Measurements from ENCODE around the gene BICD1. TPM values are rescaled to one million over a fixed set of nuclear protein-coding genes. Genes with fewer than 3 reads are reported as not detected.
"Not testable (repeated sequence)": the region's sequence is repeated elsewhere in the genome, so short reads cannot be mapped to it uniquely, and the experiment has no call there.

BICD1 gene
- total RNA-seq, 1 donor from 2014 or later = 7.7 TPM

DNA sequence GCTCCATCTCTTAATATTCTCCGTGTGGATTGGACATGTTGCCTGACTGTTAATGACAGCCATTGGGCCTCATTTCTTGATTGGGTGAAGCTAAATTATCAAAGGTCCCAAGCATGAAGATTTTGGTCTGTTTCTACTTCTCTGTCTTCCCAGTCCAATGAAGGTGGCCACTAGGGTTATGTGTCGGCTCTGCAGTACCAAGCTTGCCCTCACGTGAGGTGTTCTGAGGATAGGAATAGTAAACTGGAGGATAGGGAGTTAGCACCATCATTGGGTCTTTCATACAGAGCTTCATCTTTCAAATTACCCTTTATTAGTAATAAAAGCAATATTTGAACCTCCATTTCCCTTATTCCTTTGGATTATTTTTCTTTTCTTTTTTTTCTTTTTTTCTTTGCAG, 21.9 kb upstream of the BICD1 start:
- TF ChIP-seq, protein P1, sequence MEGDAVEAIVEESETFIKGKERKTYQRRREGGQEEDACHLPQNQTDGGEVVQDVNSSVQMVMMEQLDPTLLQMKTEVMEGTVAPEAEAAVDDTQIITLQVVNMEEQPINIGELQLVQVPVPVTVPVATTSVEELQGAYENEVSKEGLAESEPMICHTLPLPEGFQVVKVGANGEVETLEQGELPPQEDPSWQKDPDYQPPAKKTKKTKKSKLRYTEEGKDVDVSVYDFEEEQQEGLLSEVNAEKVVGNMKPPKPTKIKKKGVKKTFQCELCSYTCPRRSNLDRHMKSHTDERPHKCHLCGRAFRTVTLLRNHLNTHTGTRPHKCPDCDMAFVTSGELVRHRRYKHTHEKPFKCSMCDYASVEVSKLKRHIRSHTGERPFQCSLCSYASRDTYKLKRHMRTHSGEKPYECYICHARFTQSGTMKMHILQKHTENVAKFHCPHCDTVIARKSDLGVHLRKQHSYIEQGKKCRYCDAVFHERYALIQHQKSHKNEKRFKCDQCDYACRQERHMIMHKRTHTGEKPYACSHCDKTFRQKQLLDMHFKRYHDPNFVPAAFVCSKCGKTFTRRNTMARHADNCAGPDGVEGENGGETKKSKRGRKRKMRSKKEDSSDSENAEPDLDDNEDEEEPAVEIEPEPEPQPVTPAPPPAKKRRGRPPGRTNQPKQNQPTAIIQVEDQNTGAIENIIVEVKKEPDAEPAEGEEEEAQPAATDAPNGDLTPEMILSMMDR (conservative IDR thresholded peaks at IDR 0.05; ENCODE audit: low read depth, low read length) = no peak
- no peak for DNase-seq (ENCODE audit: low read depth)

DNA sequence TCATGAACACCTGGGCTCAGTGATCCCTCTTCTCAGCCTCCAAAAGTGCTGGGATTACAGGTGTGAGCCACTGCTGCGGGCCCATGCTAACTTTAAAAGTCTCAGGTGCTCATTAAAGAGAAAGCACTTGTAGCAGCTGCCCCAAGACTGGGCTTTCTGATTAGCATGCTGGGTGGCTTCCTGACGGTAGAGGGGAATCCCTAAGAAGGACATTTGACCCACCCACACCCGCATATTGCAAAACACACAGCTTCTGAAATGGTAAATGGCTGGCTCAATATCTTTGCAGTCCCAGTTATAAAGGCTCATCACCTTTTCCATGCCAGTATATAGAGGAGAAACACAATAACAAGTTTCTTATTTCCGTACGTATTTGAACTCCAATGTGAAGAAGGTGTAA, 19.3 kb upstream of the BICD1 start:
- no peak overlapping the region for H3K4me3 ChIP-seq (ENCODE audit: low read depth, low read length)
- TF ChIP-seq, protein P1 (conservative IDR thresholded peaks at IDR 0.05; ENCODE audit: low read depth, low read length) = no peak

More for the DNA sequence above, 21.9 kb upstream of the BICD1 start:
- H3K4me3 ChIP-seq (ENCODE audit: low read depth, low read length) = no peak overlapping the region

DNA sequence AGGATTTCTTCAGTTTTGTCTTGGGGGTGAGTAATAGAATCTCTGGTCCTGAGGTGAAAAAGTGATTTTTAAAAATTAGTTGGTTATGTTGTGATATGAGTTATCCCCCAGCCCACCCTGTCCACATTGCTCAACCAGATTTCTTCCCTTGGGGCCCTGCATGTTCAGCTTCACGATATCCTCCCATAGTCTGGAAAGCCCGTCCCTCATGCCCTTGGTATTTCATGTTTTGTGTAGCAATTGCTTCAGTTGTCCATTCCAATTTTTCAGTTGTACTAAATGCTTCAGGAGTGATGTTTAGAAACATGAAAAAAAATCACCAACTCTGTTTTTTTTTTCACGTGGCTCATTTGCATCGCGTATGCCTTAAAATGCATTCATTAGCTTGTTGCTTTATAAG, 17.5 kb upstream of the BICD1 start:
- TF ChIP-seq, protein P1 (conservative IDR thresholded peaks at IDR 0.05; ENCODE audit: low read depth, low read length) = no peak
- DNase-seq (ENCODE audit: low read depth) = no peak
- no peak overlapping the region for H3K4me3 ChIP-seq (ENCODE audit: low read depth, low read length)

More for the DNA sequence above, 19.3 kb upstream of the BICD1 start:
- DNase-seq (ENCODE audit: low read depth) = no peak

DNA sequence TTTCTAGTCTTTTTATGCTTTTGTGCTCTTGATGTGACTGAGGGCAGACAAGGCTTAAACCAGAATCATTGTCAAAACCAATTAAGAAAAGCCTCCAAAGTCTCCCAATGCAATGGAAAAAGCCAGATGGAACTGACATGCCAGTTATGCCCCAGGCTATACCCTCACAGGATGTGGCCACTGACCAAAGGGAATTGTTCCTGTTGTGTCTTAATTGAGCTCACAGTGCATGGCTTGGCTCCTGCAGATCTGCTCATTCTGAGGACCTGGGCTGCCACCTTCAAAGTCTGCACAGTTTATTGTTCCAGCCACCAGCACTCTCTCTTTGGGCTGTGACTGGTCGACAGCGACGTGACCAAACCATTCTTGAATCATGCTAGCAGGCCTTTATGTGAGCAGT, 17.1 kb upstream of the BICD1 start:
- no peak for DNase-seq (ENCODE audit: low read depth)
- TF ChIP-seq, protein P1 (conservative IDR thresholded peaks at IDR 0.05; ENCODE audit: low read depth, low read length) = no peak
- H3K4me3 ChIP-seq (ENCODE audit: low read depth, low read length) = no peak overlapping the region

DNA sequence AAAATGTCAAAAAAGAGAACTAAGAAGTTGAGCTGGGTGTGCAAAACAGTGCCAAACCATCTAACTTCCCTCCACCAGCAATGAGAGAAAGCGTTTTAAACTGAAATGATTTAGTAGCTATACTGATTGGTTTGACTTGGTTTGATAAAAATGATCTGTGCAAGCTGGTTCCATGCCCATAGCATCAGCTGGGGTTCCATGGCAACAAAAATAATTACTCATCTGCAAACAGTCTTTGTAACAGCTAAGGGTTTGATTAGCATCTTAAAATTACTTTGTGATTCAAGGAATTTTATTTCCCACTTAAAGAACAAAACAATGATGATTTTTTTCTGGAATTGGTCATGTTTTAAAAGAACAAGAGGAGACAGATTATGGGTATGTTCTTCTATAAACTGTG, 15.0 kb upstream of the BICD1 start:
- DNase-seq (ENCODE audit: low read depth) = no peak
- H3K4me3 ChIP-seq (ENCODE audit: low read depth, low read length) = no peak overlapping the region
- TF ChIP-seq, protein P1 (conservative IDR thresholded peaks at IDR 0.05; ENCODE audit: low read depth, low read length) = no peak

DNA sequence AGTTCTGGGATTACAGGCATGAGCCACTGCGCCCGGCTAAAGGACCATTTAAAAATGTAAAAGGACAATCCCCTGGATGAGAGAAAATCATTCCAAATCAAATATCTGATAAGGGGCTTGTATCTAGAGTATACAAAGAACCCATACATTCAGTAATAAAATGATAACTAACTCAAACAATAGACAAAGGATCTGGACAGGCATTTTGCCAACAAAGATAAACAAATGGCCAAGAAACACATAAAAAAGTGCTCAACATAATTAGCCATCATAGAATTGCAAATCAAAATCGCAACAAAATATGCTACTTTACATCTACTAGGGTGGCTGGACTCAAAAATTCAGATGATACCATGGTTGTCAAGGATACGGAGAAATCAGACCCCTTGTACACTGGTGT, 8.5 kb upstream of the BICD1 start:
- DNase-seq (ENCODE audit: low read depth) = no peak
- H3K4me3 ChIP-seq (ENCODE audit: low read depth, low read length) = no peak overlapping the region
- TF ChIP-seq, protein P1 (conservative IDR thresholded peaks at IDR 0.05; ENCODE audit: low read depth, low read length) = no peak

DNA sequence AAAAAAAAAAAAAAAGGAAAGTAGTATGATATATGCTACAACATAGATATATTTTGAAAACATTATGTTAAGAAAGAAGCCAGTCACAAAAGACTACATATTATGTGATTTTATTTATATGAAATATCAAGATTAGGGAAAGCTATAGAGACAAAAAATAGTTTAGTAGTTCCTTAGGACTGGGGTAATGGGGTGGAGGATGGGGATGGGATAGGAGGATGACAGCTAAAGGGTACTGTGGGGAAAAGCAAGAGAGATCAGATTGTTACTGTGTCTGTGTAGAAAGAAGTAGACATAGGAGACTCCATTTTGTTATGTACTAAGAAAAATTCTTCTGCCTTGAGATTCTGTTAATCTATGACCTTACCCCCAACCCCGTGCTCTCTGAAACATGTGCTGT, 7.4 kb upstream of the BICD1 start:
- DNase-seq (ENCODE audit: low read depth); H3K4me3 ChIP-seq (ENCODE audit: low read depth, low read length): not testable (repeated sequence)

DNA sequence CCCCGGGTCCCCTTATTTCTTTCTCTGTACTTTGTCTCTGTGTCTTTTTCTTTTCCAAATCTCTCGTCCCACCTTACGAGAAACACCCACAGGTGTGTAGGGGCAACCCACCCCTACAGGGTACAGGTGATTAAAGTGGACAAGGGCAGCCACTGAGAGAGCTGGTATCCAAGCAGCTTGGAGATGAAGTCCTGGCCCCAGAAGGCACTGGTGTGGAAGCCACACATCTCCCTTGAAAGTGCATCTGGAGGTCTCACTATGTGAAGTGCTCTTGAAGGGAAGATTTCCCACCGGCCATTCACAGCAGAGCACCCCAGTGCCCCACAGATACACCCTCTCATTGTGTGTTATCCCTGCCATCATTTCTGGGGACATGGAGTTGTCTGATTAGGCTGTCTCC, 6.3 kb upstream of the BICD1 start:
- TF ChIP-seq, protein P1 (conservative IDR thresholded peaks at IDR 0.05; ENCODE audit: low read depth, low read length) = no peak
- no peak for DNase-seq (ENCODE audit: low read depth)
- H3K4me3 ChIP-seq (ENCODE audit: low read depth, low read length) = no peak overlapping the region

All from epithelial cell of proximal tubule (primary cell).